ENCODE measurements around the gene GNB1.
"Not testable (repeated sequence)": the region's sequence is repeated elsewhere in the genome, so short reads cannot be mapped to it uniquely, and the experiment has no call there.

The GNB1 gene

DNA sequence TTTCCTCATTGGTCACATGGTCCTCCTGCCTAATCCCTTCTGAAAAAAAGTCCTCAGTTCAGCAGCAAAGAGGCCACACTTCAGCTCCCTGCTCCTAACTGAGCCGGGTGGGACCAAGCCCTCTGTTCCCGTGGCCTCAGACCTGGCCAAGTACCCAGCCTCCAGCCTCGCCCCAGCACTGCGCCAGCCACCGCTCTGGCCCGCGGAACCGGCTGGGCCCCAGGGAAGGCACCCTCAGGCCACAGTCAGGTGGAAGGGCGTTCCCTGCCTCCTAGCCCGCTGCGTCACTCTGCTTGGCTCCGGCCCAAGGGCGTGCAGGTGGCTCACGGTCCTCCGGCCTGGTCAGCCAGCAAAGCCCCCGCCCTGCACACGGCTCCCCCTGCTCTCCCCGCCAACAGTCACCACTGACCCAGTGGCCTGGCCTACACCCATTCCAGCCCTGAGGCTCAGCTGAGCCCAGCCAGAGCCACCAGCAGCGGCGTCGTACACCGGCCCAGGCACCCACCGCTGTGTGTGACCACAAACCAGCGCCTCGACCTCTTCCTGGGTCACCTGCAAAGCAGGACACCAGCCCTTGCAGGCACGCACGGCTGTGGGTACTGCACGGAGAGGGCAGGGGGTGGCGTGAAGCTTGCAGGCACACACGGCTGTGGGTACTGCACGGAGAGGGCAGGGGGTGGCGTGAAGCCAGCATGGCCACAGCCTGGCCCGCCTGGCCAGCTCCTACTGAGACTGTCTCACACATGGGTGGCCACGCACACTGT is 132.0 kb downstream of the GNB1 start:
- DNase-seq: no peak

DNA sequence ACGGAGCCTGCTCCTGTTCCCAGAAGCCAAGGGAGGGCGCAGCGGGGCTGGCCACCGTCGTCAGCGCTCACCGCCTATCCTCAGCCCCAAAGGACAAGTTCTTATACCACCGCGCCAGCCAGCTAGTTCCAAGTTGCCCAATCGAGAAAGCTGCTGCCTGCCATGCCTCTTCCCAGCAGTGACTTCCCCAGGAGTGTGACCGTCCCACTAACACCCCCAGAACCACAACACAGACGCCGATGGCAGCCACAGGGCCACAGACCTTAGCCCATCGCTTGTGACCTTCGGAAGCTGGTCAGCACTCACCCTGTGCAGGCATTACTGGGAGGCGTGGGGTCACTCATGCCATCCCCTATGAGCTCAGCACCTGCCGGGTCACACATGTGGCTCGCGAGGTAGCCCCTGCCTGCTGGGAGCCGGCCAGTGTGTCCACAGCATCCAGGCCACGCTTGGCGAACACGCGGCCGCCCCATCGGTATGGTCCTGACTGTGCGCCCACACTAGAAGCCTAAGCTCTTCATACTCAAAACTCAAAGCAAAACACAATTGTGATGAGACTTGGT is 132.7 kb downstream of the GNB1 start:
- DNase-seq: no peak

DNA sequence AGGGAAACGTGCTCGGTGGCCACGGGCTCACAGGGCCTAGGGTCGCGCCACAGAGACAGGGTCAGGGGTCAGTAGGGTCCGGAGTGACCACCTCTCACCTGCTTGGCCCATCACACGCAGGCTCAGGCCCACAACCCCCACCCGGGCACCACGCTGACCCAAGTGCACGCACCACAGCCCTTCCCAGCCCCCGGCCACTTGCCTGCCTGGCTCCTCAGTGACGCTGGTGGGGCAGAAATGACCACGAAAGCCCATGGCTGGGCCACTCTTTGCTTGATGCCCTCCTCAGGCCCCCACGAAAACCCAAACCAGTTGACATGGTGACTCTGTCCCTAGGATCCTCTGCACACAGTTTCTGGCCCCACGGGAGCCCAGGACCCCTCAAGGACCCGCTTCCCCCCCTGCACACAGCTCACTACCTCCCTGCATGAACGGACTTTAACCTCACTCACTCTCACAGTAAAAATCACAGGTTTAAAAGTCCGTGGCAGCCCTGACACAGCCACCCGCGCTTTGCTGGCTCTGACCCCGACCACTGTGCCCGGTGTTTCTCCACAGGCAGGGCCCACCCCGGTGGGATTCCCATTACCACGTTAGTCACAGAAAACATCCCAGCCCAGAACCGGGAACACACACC is 133.3 kb downstream of the GNB1 start:
- no peak for DNase-seq

DNA sequence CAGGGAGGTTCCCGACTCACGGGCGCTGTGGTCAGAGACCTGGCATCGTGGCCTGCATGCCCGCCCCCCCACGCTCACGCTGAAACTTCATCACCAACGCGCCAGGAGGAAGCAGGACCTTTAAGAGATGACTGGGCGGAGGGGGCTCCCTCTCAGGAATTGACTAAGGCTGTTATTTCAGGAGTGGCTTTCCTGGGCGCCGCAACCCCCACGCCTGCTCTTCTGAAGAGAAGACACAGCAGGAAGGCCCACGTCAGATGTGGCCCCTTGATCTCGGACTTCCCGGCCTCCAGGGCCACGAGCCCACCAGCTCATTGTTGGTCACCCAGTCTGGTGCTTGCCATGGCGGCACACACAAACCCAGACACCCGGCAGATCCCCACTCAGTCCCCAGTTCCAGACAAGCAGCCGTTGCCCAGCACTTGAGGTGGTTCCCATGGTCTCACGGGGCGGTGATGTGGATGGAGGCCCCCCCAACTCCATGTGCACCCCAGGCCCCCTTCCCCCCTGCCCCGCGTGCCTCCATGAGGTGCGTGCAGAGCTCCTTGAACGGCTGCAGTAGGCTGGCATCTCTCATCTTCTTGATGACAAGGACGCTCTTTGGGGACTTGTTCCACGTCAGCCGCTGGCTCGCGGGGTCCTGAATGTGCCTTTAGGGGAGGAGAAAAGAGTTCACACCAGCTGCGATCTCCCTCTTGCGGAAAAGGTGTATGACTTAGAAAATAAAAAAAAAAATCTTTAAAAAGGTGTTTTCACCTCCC is 134.0 kb downstream of the GNB1 start:
- DNase-seq: no peak

DNA sequence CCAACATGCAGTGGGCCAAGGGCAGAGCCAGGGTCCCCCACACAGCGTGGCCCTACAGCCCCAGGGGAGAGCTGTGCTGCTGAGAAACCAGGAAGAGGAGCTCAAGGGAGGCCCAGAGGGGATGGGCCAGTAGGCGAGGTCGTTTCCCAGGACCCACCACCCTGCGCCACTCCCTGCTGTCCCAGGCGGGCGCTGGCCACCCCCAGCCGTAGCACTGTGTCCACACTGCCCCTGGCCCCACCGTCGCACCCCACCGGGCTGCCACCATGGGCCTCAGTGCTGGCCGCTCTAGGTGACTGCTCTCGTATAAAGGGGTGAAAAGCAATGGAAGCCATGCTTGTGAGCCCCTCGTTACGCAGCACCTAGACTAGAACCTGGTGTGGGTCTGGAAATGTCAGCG is 135.0 kb downstream of the GNB1 start:
- DNase-seq: no peak

DNA sequence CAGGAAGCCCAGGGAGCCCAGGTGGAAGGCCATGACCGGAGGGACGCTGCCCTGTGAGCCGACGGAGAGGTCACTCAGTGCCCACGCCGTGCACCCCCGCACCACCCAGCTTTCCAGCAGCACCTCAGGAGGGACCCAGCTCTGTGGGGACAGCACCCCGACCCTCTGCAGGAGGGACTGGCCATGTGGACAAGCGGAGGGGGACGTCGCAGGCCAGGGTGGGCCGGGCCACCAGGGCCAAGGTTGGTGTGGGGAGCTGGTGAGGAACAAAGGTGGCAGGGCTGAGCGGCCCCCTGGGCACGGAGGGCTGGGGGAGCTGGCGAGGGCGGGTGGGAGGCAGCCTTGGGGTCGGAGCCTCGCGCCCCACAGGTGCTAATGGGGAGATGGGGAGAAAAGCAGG is 135.5 kb downstream of the GNB1 start:
- no peak for DNase-seq

DNA sequence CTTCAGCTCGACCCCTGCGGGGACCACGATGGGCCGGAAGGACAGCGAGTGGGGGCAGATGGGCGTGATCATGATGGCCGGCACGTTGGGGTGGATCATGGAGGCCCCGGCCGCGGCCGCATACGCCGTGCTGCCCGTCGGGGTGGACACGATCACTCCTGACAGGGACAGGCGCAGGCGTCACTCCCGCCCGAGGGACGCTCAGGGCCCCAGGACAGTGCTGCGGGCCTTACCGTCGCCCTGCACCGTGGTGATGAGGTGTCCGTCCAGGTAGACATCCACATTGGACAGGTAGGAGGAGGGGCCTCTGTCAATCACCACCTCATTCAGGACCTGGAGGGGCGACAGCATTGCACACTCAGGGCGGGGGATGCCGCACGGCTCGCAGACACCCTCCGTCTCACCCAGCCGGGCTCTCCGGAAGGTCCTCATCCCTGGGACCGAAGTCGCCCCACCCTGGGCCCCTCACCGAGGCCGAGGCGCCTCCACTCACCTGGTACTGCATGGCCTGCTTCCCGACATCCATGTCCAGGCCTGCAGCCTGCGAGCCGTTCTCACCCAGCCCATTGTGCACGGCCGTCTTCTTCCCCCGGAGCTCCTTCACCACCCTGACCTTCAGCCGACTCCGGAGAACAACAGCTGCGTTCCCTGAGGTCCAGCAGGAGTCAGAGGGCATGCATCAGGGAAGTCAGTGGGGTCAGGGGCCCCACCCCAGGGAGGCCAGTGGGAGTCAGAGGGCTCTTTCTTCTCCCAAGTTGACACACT is 136.7 kb downstream of the GNB1 start:
- no peak for DNase-seq

DNA sequence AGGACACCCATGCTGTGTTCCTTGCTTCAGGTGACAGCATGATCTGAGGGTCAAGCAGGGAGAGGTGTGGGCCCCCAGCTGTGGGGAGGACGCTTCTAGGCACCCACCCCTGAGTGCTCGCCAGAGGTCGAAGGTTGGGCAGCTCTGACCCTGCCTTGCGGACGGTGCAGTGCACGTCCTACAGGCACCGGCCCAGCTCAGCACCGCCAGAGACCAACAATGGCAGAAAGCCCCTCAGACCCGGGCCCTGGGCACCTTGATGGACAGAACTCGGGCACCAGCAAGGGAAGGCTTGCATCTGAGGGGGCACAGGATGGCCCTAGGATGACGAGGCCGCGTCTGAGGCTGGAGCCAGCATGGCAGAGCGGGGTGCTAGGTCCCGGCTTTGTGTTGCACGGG is 137.3 kb downstream of the GNB1 start:
- no peak for DNase-seq

DNA sequence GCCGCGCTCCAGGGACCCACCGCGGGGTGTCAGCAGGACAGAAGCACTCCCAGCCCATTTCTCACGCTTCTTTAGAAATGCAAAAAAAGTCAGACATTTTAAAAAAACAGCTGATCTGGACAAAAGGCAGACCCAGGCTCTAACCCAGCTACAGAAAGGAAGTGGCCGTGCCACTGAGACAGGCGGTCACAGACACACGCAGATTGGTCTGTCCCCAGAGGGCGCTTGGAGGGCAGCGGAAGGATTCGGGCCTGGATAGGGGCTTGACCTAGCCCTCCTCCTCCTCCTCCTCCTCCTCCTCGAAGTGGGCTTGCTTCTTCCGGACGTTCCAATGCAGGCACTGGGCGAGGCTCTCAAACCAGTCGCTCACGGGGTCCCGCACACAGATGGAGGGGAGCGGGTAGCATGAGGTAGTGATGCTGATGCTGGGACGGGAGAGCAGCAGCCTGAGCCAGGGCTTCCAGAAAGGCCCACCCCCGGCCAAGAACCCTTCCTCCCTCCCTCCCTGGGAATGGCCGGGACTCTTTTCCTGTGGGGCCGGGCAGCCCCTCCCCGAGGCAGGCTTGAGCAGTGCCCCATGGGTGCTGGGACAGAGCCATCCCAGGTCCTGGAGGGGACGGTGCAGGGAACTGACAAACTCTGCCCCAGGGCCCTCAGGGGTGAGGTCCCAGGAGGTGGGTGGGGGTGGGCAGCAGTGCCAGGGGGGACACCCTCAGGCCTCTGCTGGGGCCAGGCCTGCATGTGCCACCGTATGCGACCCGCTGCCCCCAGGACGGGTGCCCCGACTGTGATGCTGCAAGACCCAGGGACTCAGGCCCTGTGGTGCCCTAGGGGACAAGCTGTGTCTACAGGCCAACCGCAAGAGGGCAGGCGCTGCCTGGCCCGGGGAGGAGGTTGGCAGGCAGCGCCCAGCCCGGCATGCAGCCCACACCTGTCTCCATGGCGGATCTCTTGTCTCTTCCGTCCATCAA is 138.0 kb downstream of the GNB1 start:
- DNase-seq: no peak

DNA sequence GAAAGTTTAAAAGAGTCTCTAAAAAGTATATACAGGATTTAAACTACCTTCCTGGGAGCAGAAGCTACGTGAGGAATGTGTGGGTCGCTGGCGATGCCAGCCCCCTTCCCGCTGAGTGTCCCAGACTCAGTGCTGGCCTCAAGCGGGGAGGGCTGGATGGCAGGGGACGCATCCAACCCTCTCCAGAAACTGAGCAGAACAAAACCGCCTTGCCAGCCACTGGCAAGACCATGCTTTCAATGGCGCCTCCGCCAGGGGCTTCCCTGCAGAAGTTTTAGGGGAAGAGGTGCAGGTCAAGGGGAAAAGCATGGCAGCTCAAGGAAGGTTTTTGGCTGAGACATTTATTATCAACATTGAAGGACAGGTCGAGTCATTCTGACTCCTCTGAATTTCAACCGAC is 138.7 kb downstream of the GNB1 start:
- no peak for DNase-seq

DNA sequence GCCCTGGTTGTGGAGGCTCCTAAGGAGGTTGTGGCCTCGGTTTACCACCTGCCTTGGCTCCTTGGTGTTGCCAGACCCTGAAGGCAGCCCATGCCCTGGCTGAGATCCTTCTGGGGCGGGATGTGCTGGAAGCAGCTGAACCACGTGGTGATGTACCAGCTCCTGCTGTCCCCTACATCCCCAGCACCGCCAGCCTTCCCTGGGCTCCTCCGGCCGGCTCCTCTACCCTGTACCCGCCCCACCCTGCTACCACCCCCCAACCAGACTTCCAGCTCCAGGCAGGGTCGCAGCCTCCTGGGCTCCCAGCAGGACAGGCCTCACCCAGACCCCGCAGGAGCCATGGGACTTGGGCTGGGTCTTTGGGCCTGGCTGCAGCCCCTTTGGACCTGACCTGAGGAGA is 140.9 kb downstream of the GNB1 start:
- not testable (repeated sequence) for DNase-seq

DNA sequence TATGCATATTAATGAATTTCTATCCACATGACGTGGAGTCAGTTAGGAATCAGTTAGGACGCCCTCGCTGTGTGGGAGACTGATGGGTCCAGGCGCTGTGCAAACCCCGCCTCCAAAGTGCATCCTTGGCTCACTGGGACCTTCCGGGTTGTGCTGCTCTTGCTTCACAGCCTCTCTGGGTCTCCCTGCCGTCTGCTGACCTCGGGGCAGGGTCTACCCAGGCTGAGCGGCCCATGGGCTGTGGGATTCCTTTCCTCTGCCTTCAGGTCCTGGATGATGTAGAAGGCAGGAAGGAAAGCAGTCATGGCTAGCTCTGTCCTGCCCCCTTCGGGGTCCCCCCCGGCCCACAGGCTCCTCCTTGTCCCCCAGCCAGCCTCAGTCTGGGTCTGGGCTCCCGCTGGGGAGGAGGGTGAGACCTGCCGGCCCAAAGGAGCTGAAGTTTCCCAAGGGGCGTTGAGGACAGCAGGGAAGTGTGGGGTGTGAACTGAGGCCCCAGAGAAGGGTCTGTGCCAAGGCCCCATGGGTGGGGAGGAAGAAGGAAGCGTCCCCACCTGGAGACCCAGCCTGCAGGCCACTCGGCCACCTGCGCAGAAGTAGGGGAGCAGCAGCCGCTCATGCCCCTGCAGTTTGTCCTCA is 142.1 kb downstream of the GNB1 start:
- no peak for DNase-seq

DNA sequence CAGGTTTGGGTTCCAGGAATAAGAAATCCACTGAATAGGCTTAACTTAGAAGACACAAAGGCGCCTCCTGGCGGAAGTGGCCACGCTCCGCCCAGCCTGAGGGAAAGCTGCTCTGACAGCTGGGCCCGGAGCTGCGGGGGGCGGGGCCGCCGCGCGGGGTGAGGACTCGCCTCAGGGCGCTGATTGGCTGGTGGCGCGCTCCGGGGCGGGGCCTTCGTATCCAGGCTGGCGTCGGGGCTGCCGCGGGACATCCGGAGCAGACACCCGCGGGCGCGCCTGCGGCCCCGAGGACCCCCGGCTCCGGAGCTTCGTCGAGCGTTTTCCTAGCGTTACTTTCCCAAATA is 144.3 kb downstream of the GNB1 start:
- DNase-seq: not testable (repeated sequence)

DNA sequence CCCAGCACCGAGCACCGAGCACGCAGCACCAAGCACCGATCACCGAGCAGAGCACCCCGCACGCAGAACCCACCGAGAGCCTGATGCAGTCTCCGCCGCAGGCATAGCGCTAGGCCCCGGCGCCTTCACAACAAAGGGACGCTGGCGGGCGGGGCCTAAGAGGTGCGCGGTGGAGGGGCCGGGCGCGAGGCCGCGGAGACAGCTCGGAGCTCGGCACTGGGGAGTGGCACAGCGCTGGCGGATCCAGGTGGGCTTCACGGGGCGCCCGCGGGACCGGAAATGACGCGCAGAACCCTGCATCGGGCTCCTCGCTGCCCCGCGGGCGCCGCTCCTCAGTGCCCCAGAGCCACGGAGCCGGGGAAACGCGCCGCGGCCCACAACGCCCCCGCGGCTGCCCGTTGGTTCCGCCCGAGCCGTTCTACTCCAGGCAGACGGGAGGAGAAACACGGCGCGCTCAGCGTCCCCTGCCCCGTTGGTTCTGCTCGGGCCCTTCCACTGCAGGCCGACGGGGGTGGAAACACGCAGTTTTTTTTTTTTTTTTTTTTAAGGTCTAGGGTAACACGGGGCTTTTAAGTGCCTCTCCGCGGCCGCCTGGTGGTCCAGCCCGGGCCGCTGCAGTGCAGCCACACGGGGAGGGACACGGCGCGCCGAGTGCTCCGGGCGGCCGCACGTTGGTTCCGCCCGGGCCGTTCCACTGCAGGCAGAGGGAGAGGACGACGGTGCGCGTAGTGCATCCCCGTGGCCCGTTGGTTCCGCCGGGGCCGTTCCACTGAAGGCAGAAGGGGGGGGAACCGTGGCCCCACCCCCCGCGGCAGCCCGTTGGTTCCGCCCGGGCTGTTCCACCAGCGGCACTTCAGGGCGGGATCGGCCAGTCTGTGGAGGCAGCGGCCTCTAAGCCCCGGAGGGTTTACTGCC is 145.0 kb downstream of the GNB1 start:
- DNase-seq: peak; percentile 85

DNA sequence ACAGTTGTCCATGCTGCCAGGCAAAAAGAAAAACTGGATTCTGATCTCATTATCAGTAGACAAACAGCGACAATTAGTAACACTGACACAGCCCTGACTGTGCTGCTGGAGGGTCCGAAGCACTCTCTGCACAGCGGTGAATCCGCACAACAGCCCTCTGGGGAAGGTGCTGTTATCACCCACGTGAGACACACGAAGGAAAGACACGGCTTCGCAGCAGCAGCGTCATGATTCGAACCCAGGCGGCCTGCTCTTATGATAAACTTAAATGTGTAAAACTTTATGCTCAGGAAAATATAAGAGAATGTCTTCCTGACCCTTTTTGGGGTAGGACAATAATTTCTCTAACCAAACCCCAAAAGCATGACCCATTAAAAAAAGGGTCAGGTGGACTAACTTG is 148.4 kb downstream of the GNB1 start:
- not testable (repeated sequence) for DNase-seq

DNA sequence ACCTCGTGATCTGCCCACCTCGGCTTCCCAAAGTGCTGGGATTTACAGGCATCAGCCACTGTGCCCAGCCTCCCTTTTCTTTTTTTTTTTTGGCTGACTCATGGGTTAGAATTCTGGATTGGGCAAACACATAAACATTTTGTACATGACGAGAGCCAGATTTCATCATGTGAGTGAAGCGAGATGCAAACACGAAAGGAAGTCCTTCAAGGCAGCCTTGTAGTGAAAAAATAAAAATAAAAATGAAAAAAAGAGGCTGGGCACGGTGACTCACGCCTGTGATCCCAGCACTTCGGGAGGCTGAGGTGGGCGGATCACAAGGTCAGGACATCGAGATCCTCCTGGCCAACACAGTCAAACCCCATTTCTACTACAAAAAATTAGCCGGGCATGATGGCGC is 149.9 kb downstream of the GNB1 start:
- DNase-seq: not testable (repeated sequence)

DNA sequence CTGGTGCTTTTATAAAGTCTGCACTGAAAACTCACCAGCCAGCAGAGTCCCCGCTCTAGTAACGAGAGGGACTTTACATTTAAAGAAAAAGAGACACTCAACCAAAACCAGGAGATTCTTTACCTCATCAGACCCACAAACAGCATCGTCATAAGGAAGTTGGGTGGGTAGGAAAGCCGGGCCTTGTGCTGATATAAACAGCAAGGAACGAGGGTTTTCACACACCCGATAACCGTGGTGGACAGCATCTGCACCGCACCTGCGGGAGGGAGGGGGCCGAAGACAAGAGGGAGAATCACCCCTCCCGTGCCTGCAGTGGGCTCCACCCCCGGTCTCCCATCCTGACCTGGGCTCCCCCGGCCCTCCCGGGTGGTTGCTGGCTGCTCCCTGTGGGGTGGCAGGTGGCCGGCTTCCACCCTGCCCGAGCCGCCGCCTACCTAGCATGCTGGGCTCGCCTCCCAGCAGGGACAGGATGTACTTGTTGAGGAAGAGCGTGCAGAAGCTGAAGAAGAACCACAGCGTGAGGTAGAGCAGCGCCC is 152.0 kb downstream of the GNB1 start:
- not testable (repeated sequence) for DNase-seq

DNA sequence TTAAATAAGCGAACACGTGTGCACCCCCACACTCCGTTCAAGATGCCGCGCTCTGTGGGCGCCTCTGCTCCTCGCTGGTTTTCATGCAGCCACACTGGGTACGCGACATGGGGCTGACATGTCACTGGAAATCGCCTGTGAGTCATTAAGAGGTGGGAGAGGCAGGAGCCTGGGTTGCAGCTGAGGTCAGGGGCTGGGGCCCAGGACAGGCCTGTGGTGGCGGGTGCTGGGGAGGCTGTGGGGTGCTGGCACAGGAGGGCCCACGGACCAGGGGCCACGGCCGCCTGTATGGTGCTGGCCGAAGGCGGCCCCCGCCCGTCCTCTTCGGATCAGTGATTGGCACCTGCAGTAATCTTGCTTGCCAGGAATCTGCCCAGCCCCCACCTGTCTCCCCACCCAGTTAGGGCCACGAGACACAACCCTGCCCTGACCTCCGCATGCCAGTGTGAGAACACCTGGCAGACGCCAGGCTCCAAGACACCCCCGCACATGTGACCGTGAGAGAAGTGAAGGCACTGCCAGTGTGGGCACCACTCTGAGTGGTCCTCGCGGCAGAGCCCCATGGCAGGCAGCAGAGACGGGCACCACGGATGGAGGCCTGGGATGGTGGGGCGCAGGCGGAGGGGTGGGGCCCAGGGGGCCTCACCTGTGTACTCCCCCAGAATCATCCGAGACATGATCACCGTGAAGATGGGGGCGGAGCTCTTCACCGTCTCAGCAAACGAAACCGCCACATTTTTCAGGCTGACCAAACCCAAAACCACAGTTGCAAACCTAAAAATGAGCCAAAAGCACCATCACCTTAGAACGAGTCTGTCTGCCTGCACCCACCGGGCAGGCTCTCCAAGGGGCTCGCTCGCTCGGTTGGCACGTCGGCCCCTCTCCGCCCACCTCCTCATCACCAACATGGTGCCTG is 153.0 kb downstream of the GNB1 start:
- not testable (repeated sequence) for DNase-seq

Data from stimulated activated CD4-positive, alpha-beta T cell treated with anti-CD3 and anti-CD28 coated beads, Interleukin-12 subunit alpha, Interleukin-12 subunit beta, amount 100 ng/mL, for 4 hours (primary cell).